Endodermal cell (in vitro differentiated cells): Measurements from ENCODE around the gene TMED1. TPM values are rescaled to one million over a fixed set of nuclear protein-coding genes. Genes with fewer than 3 reads are reported as not detected.
A peak's percentile ranks its signal among the peaks of the same experiment; 100 is the strongest.

Experiments used
- DNase-seq: peaks from one replicate; pipeline ENCODE4 v3.0.0-alpha.2; 2017
- H3K27ac ChIP-seq: 2 replicates; pipeline ENCODE4 v1.5.1; 2013; ENCODE audit warnings: mild to moderate bottlenecking, low read depth, low read length, moderate library complexity
- H3K27me3 ChIP-seq: 2 replicates; pipeline ENCODE4 v1.6.1; 2013; ENCODE audit warnings: mild to moderate bottlenecking, low read length, moderate library complexity; ENCODE audit not compliant: insufficient read depth, control insufficient read depth, poor library complexity, severe bottlenecking
- H3K36me3 ChIP-seq: 2 replicates; pipeline ENCODE4 v1.7.0; 2013; ENCODE audit warnings: mild to moderate bottlenecking, low read length, moderate library complexity; ENCODE audit not compliant: control insufficient read depth, insufficient read depth
- H3K4me1 ChIP-seq: one replicate; pipeline ENCODE4 v1.7.0; 2013; ENCODE audit warnings: low read length; ENCODE audit not compliant: control insufficient read depth, insufficient read depth
- H3K4me3 ChIP-seq: 2 replicates; pipeline ENCODE4 v1.5.1; 2013; ENCODE audit warnings: mild to moderate bottlenecking, low read length, moderate library complexity
- H3K9ac ChIP-seq: 2 replicates; pipeline ENCODE4 v1.6.1; 2013; ENCODE audit warnings: mild to moderate bottlenecking, low read length, moderate library complexity; ENCODE audit not compliant: poor library complexity, severe bottlenecking; ENCODE audit errors: extremely low read depth
- H3K9me3 ChIP-seq: 2 replicates; pipeline ENCODE4 v1.6.1; 2013; ENCODE audit warnings: mild to moderate bottlenecking, low read length, moderate library complexity; ENCODE audit not compliant: control insufficient read depth
- H3K27ac Mint-ChIP-seq: 2 replicates; pipeline ENCODE4 v1.8.0; 2020; ENCODE audit warnings: mixed read lengths
- H3K27me3 Mint-ChIP-seq: 2 replicates; pipeline ENCODE4 v1.8.0; 2021; ENCODE audit warnings: mild to moderate bottlenecking, mixed read lengths; ENCODE audit not compliant: insufficient read depth
- H3K36me3 Mint-ChIP-seq: 2 replicates; pipeline ENCODE4 v1.8.0; 2020; ENCODE audit warnings: low read depth, mixed read lengths
- H3K4me1 Mint-ChIP-seq: 2 replicates; pipeline ENCODE4 v1.8.0; 2020; ENCODE audit warnings: mixed read lengths
- H3K4me3 Mint-ChIP-seq: 2 replicates; pipeline ENCODE4 v1.8.0; 2020; ENCODE audit warnings: mild to moderate bottlenecking, moderate library complexity, mixed read lengths
- H3K9me3 Mint-ChIP-seq: 2 replicates; pipeline ENCODE4 v1.8.0; 2020; ENCODE audit warnings: mild to moderate bottlenecking, mixed read lengths
- CTCF ChIP-seq: fragments of 200-600 bp; sonication (generic); conservative IDR thresholded peaks from 2 replicates; pipeline ENCODE4 v1.5.0; 2021; ENCODE audit warnings: antibody characterized with exemption, mild to moderate bottlenecking
- WGBS, 2 experiments: methylation state at CpG; one replicate each; pipeline versions ENCODE4 v1.1.5 to v1.1.7; 2013; ENCODE audit warnings: missing lambda C conversion rate in 2 of 2, mixed read lengths in 1 of 2; ENCODE audit not compliant: insufficient coverage in 1 of 2, insufficient read length in 1 of 2; 5-methylcytosine and 5-hydroxymethylcytosine counted together
- total RNA-seq, 2 donors: library from RNA; stranded (reverse); fragmentation: NEBNext Ultra II Directional in 1 of 2; extraction: Animal tissue kit (Norgen Biotek cat#: 25700) in 1 of 2; gene quantifications; 2 replicates in 1 of 2; 3 replicates in 1 of 2; pipeline ENCODE4 v1.2.1, GENCODE V29; 2021

The TMED1 gene
- total RNA-seq, 2 donors from 2014 or later: 19.7 to 34.5 TPM

- H3K4me1 Mint-ChIP-seq: no peaks in the 10 kb centered on the region
- peaks cover 23% of the 10 kb centered on the region for H3K27me3 Mint-ChIP-seq
- Histone ChIP-seq H3K9ac (peak overlapping the region; percentile 91), H3K4me1 (no peaks in the 10 kb centered on the region), H3K36me3 (peaks cover 19% of the 10 kb centered on the region), H3K27me3 (no peaks in the 10 kb centered on the region), H3K27ac (peak overlapping the region; percentile 99), H3K4me3 (peak overlapping the region; percentile 84), H3K9me3 (peaks cover 6% of the 10 kb centered on the region)
- no peak for TF ChIP-seq CTCF
- H3K27ac Mint-ChIP-seq: peak overlapping the region; percentile 100
- 48 to 55% methylated on average over 22 to 38 of the region's 38 CpGs for WGBS, 2 experiments
- peaks cover 20% of the 10 kb centered on the region for H3K9me3 Mint-ChIP-seq
- H3K36me3 Mint-ChIP-seq: peaks cover 14% of the 10 kb centered on the region
- H3K4me3 Mint-ChIP-seq: peak overlapping the region; percentile 83
- DNase-seq: no peak
These were observed 693 bp upstream of the TMED1 start for GRCh38 chr19:10836479-10837330.

GRCh38 chr19:10835089-10835753 is 791 bp downstream of the TMED1 start:
- Histone ChIP-seq H3K4me3 (peak overlapping the region; percentile 73), H3K27me3 (no peaks in the 10 kb centered on the region), H3K9me3 (peaks cover 6% of the 10 kb centered on the region), H3K27ac (peak overlapping the region; percentile 2), H3K4me1 (no peaks in the 10 kb centered on the region), H3K36me3 (peaks cover 19% of the 10 kb centered on the region), H3K9ac (no peak overlapping the region)
- peak overlapping the region; percentile 83 for H3K4me3 Mint-ChIP-seq
- H3K27ac Mint-ChIP-seq: peak overlapping the region; percentile 100
- H3K36me3 Mint-ChIP-seq: peaks cover 14% of the 10 kb centered on the region
- no peak for DNase-seq
- peaks cover 20% of the 10 kb centered on the region for H3K27me3 Mint-ChIP-seq
- H3K9me3 Mint-ChIP-seq: peaks cover 20% of the 10 kb centered on the region
- 64 to 82% methylated on average over 22 to 32 of the region's 32 CpGs for WGBS, 2 experiments
- no peaks in the 10 kb centered on the region for H3K4me1 Mint-ChIP-seq
- no peak for TF ChIP-seq CTCF

GRCh38 chr19:10832939-10833296 is 3.1 kb downstream of the TMED1 start:
- H3K27me3 ChIP-seq: no peaks in the 10 kb centered on the region
- Mint-ChIP-seq H3K27me3 (peaks cover 11% of the 10 kb centered on the region), H3K36me3 (peaks cover 14% of the 10 kb centered on the region), H3K9me3 (peaks cover 12% of the 10 kb centered on the region), H3K27ac (peak overlapping the region; percentile 48), H3K4me1 (no peaks in the 10 kb centered on the region), H3K4me3 (no peak overlapping the region)
- no peaks in the 10 kb centered on the region for H3K4me1 ChIP-seq
- H3K27ac ChIP-seq: no peak overlapping the region
- H3K36me3 ChIP-seq: peaks cover 26% of the 10 kb centered on the region
- WGBS, 2 experiments: 95 to 96% methylated on average over 12 to 20 of the region's 20 CpGs
- no peak overlapping the region for H3K4me3 ChIP-seq
- peaks cover 6% of the 10 kb centered on the region for H3K9me3 ChIP-seq
- no peak for DNase-seq
- TF ChIP-seq CTCF: no peak
- H3K9ac ChIP-seq: no peak overlapping the region
